CD14-positive monocyte (primary cell): ENCODE measurements around the gene SLC36A1. TPM values are rescaled to one million over a fixed set of nuclear protein-coding genes. Genes with fewer than 3 reads are reported as not detected.

Experiments used
- DNase-seq, 3 donors: peaks; one replicate each; pipeline ENCODE4 v3.0.0-alpha.2; 2011 to 2022
- H2AFZ ChIP-seq: 2 replicates; pipeline ENCODE4 v1.6.0; 2012; ENCODE audit warnings: mild to moderate bottlenecking, low read depth, low read length, inconsistent platforms; ENCODE audit not compliant: insufficient read depth, poor library complexity, severe bottlenecking
- H3K27ac ChIP-seq, 2 donors: 1 replicate in 1 of 2; 2 replicates in 1 of 2; pipeline ENCODE4 v1.5.1; 2012 to 2013; ENCODE audit warnings: low read length in 2 of 2, control low read depth in 1 of 2, inconsistent platforms in 1 of 2, low read depth in 1 of 2, mild to moderate bottlenecking in 1 of 2
- H3K27me3 ChIP-seq, 2 donors: one replicate each; pipeline versions ENCODE4 v1.6.0 to v1.6.1; 2011 to 2013; ENCODE audit warnings: low read length in 2 of 2; ENCODE audit not compliant: control insufficient read depth in 2 of 2, insufficient read depth in 2 of 2
- H3K36me3 ChIP-seq, 2 donors: replicated peaks in 1 of 2; 1 replicate in 1 of 2; 2 replicates in 1 of 2; pipeline versions ENCODE4 v1.5.1 to v1.6.1; 2012 to 2013; ENCODE audit warnings: low read length in 2 of 2, control low read depth in 1 of 2, inconsistent platforms in 1 of 2, mild to moderate bottlenecking in 1 of 2; ENCODE audit not compliant: insufficient read depth in 2 of 2, control insufficient read depth in 1 of 2
- H3K4me1 ChIP-seq, 2 donors: 1 replicate in 1 of 2; 2 replicates in 1 of 2; pipeline versions ENCODE4 v1.5.1 to v1.6.1; 2012 to 2013; ENCODE audit warnings: low read length in 2 of 2, control low read depth in 1 of 2, inconsistent platforms in 1 of 2, mild to moderate bottlenecking in 1 of 2, moderate library complexity in 1 of 2; ENCODE audit not compliant: insufficient read depth in 2 of 2, control insufficient read depth in 1 of 2
- H3K4me2 ChIP-seq: replicated peaks from 2 replicates; pipeline ENCODE3; 2012; ENCODE audit warnings: low read length, moderate library complexity, mild to moderate bottlenecking; ENCODE audit not compliant: poor library complexity, severe bottlenecking; ENCODE audit errors: extremely low read depth
- H3K4me3 ChIP-seq, 3 experiments: fragments of 200-600 bp in 1 of 3; sonication (generic) in 1 of 3; replicated peaks in 1 of 3; 1 replicate in 2 of 3; 2 replicates in 1 of 3; pipeline ENCODE4 v1.5.1; 2011 to 2013; ENCODE audit warnings: low read length in 3 of 3, mild to moderate bottlenecking in 3 of 3, control low read depth in 2 of 3, low read depth in 2 of 3, inconsistent platforms in 1 of 3, moderate library complexity in 1 of 3
- H3K79me2 ChIP-seq: 2 replicates; pipeline ENCODE4 v1.6.0; 2012; ENCODE audit warnings: mild to moderate bottlenecking, control low read depth, inconsistent platforms, low read length, moderate library complexity; ENCODE audit not compliant: insufficient read depth
- H3K9ac ChIP-seq: 2 replicates; pipeline ENCODE4 v1.6.0; 2017; ENCODE audit warnings: low read length, mild to moderate bottlenecking; ENCODE audit not compliant: insufficient read depth, poor library complexity, severe bottlenecking
- H3K9me3 ChIP-seq, 2 donors: replicated peaks in 1 of 2; 1 replicate in 1 of 2; 2 replicates in 1 of 2; pipeline versions ENCODE4 v1.5.1 to v1.6.1; 2012 to 2013; ENCODE audit warnings: low read length in 2 of 2, control low read depth in 1 of 2; ENCODE audit not compliant: control insufficient read depth in 1 of 2, insufficient read depth in 1 of 2
- H4K20me1 ChIP-seq: 2 replicates; pipeline ENCODE4 v1.6.0; 2012; ENCODE audit warnings: mild to moderate bottlenecking, low read length, control low read depth, moderate library complexity; ENCODE audit not compliant: insufficient read depth
- H3K27ac Mint-ChIP-seq, 7 donors: one replicate each; pipeline ENCODE4 v1.8.0; 2020; ENCODE audit warnings: mild to moderate bottlenecking in 7 of 7, mixed read lengths in 7 of 7, moderate library complexity in 6 of 7, inconsistent platforms in 2 of 7
- H3K27me3 Mint-ChIP-seq, 3 donors: one replicate each; pipeline ENCODE4 v1.8.0; 2021 to 2022; ENCODE audit warnings: low read depth in 3 of 3, mild to moderate bottlenecking in 3 of 3, mixed read lengths in 3 of 3, moderate library complexity in 3 of 3, inconsistent platforms in 1 of 3
- H3K36me3 Mint-ChIP-seq, 2 donors: one replicate each; pipeline ENCODE4 v1.8.0; 2020; ENCODE audit warnings: mixed read lengths in 2 of 2, inconsistent platforms in 1 of 2, mild to moderate bottlenecking in 1 of 2
- H3K4me1 Mint-ChIP-seq: one replicate; pipeline ENCODE4 v1.8.0; 2020; ENCODE audit warnings: mild to moderate bottlenecking, mixed read lengths
- H3K4me3 Mint-ChIP-seq, 2 donors: one replicate each; pipeline ENCODE4 v1.8.0; 2020; ENCODE audit warnings: mild to moderate bottlenecking in 2 of 2, mixed read lengths in 2 of 2, moderate library complexity in 1 of 2
- H3K9me3 Mint-ChIP-seq, 7 donors: one replicate each; pipeline ENCODE4 v1.8.0; 2020 to 2022; ENCODE audit warnings: mixed read lengths in 7 of 7, mild to moderate bottlenecking in 6 of 7, moderate library complexity in 6 of 7, inconsistent platforms in 2 of 7
- WGBS: methylation state at CpG from one replicate; pipeline ENCODE4 v1.1.5; 2013; ENCODE audit warnings: missing lambda C conversion rate; ENCODE audit not compliant: insufficient coverage; 5-methylcytosine and 5-hydroxymethylcytosine counted together
- intact Hi-C, 2 donors: fragments of 100-400 bp; cut with micrococcal nuclease; formaldehyde crosslinking; loops; one replicate each; pipeline versions ENCODE4 v1.15.0 to v1.15.1; 2023
- polyA plus RNA-seq, 3 donors: library from polyadenylated mRNA; depleted of rRNA in 1 of 3; unstranded in 2 of 3; stranded (reverse) in 1 of 3; fragments of 300-500 nt in 2 of 3; fragments of >200 nt in 1 of 3; fragmentation: Illumina TruSeq in 2 of 3; gene quantifications; 1 replicate in 2 of 3; 2 replicates in 1 of 3; pipeline ENCODE4 v1.2.3, GENCODE V29; 2012 to 2021
- TF ChIP-seq, protein P1 (sequence below): fragments of 200-600 bp; IDR thresholded peaks from one replicate; pipeline ENCODE4 v1.8.0; 2022; ENCODE audit warnings: antibody characterized with exemption, mild to moderate bottlenecking

Gene SLC36A1
- polyA plus RNA-seq, 3 donors: 5.3 to 29.4 (median 6.8) TPM

GRCh38 chr5:151463137-151464029 lies 16.0 kb downstream of the SLC36A1 start:
- Mint-ChIP-seq H3K9me3 (no peaks in the 10 kb centered on the region), H3K4me3 (no peak overlapping the region), H3K27me3 (no peaks in the 10 kb centered on the region), H3K36me3 (peaks cover 73 to 96% of the 10 kb centered on the region in 2 donors), H3K27ac (no peak overlapping the region), H3K4me1 (no peaks in the 10 kb centered on the region)
- no peak for DNase-seq
- WGBS: no CpG with 5 or more reads among the region's 5 CpGs
- Histone ChIP-seq H3K27me3 (no peaks in the 10 kb centered on the region), H3K4me1 (no peaks in the 10 kb centered on the region), H4K20me1 (peaks cover 45% of the 10 kb centered on the region), H3K9ac (no peak overlapping the region), H3K79me2 (peaks cover 32% of the 10 kb centered on the region), H3K4me3 (no peak overlapping the region), H3K4me2 (no peak overlapping the region), H3K9me3 (no peaks in the 10 kb centered on the region), H3K36me3 (peaks cover 78 to 97% of the 10 kb centered on the region in 2 donors), H2AFZ (no peak overlapping the region), H3K27ac (peak overlapping the region in 1 of 2 donors; percentile 35)
- intact Hi-C loops: no loop called here
- TF ChIP-seq, protein P1, sequence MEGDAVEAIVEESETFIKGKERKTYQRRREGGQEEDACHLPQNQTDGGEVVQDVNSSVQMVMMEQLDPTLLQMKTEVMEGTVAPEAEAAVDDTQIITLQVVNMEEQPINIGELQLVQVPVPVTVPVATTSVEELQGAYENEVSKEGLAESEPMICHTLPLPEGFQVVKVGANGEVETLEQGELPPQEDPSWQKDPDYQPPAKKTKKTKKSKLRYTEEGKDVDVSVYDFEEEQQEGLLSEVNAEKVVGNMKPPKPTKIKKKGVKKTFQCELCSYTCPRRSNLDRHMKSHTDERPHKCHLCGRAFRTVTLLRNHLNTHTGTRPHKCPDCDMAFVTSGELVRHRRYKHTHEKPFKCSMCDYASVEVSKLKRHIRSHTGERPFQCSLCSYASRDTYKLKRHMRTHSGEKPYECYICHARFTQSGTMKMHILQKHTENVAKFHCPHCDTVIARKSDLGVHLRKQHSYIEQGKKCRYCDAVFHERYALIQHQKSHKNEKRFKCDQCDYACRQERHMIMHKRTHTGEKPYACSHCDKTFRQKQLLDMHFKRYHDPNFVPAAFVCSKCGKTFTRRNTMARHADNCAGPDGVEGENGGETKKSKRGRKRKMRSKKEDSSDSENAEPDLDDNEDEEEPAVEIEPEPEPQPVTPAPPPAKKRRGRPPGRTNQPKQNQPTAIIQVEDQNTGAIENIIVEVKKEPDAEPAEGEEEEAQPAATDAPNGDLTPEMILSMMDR: peak; percentile 23

DNA sequence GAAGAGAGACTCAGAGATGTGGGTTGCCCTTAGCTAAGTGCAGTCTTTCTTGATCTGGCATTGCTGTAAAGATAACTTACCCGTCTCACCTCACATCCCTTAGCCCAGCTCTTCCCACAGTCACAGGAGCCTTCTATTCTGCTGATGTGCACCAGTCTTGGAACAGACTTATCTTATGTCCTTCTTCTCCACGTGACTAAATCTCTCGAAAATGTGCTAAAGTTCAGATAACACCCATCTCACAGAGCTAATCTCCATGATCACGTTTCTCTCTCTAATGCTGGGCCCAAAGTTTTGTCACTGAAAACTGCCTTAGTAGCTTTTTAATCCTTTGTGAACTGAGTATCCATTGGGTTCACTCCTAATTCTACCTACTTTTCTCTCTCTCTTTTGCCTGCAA lies 16.7 kb downstream of the SLC36A1 start:
- Histone ChIP-seq H2AFZ (no peak overlapping the region), H3K9ac (no peak overlapping the region), H3K4me3 (no peak overlapping the region), H3K27ac (peak overlapping the region in 1 of 2 donors; percentile 23), H3K4me1 (no peaks in the 10 kb centered on the region), H3K9me3 (no peaks in the 10 kb centered on the region), H3K79me2 (peaks cover 25% of the 10 kb centered on the region), H3K36me3 (peaks cover 78 to 97% of the 10 kb centered on the region in 2 donors), H3K4me2 (no peak overlapping the region), H4K20me1 (peaks cover 38% of the 10 kb centered on the region), H3K27me3 (no peaks in the 10 kb centered on the region)
- Mint-ChIP-seq H3K9me3 (no peaks in the 10 kb centered on the region), H3K4me3 (no peak overlapping the region), H3K4me1 (no peaks in the 10 kb centered on the region), H3K36me3 (peaks cover 72 to 95% of the 10 kb centered on the region in 2 donors), H3K27ac (peak overlapping the region in 1 of 7 donors; percentile 1), H3K27me3 (no peaks in the 10 kb centered on the region)
- intact Hi-C loops: no loop called here
- TF ChIP-seq, protein P1: no peak
- DNase-seq: no peak
- 93% methylated on average over 4 of the region's 4 CpGs for WGBS
